ENCODE data around the gene ZNF653.

Gene ZNF653

DNA sequence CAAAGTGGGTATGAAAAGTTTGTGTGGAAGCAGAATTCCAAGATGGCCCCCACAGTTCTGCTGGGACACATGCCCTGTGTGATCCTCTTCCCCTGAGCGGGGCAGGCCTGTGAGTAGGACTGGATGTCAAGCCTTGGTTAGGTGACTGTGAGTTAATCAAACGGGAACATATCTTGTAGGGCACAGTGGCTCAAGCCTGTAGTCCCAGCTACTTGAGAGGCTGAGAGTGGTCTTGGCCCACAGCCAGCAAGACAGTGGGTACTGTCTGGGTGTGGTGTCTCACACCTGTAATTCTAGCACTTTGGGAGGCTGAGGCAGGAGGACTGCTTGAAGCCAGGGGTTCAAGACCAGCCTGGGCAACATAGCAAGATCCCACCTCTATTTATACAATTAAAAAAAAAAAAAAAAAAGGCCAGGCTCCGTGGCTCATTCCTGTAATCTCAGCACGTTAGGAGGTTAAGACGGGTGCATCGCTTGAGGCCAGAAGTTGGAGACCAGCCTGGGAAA lies 6.4 kb downstream of the ZNF653 start:
- DNase-seq (ENCODE audit: low spot score), result no peak
- TF ChIP-seq, protein P1, sequence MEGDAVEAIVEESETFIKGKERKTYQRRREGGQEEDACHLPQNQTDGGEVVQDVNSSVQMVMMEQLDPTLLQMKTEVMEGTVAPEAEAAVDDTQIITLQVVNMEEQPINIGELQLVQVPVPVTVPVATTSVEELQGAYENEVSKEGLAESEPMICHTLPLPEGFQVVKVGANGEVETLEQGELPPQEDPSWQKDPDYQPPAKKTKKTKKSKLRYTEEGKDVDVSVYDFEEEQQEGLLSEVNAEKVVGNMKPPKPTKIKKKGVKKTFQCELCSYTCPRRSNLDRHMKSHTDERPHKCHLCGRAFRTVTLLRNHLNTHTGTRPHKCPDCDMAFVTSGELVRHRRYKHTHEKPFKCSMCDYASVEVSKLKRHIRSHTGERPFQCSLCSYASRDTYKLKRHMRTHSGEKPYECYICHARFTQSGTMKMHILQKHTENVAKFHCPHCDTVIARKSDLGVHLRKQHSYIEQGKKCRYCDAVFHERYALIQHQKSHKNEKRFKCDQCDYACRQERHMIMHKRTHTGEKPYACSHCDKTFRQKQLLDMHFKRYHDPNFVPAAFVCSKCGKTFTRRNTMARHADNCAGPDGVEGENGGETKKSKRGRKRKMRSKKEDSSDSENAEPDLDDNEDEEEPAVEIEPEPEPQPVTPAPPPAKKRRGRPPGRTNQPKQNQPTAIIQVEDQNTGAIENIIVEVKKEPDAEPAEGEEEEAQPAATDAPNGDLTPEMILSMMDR (IDR thresholded peaks at IDR 0.05; ENCODE audit: extremely low read depth, missing control alignments), result no peak

DNA sequence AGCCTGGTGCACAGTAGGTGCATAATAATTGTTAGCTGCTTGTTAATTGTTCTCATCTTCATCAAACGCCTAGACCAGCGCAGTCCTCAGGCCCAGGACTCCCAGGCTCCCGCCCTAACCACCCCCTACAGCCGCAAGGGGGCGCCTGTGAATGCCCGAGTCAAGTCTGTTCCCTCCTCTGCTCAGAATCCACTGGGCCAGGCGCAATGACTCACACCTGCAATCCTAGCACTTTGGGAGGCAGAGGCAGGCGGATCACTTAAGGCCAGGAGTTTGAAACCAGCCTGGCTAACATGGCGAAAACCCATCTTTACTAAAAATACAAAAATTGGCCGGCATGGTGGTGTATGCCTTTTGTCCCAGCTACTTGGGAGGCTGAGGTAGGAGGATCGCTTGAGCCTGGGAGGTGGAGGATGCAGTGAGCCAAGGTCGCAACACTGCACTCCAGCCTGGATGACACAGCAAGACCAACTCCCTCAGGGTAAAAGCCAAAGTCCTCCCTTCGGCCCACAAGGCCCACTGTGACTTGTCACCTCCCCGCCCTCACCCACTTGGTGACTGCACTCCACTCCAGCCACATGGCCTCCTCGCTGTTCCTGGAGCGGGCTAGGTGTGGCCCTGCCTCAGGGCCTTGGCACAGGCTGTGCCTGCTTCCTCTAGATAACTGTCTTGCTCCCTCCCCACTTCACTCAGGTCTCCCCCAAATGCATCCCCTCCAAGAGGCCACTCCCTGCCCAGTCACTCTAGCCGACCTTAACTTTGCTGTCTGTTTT lies 9.1 kb downstream of the ZNF653 start:
- DNase-seq (ENCODE audit: low spot score), result peak; percentile 82
- TF ChIP-seq, protein P1 (IDR thresholded peaks at IDR 0.05; ENCODE audit: extremely low read depth, missing control alignments), result peak; percentile 59

DNA sequence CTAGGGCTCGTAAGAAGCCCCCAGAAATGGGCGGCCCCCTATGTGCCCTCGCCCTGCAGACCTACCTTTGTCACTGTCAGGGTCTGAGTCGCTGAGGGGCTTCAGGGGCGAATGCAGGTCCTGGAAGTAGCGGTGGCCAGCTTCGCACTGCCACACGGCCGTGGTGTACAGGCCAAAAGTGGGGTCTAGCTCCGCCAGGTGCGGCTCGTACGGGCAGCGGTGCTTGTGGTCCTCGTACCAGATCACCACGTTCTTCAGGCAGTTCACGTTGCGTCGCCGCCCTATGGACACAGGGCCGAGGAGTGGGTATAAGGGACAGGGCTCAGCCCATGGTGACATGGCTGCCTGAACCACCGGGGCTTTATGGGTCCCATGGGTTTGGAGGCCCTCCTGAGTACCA lies 9.8 kb downstream of the ZNF653 start:
- no peak for DNase-seq (ENCODE audit: low spot score)

DNA sequence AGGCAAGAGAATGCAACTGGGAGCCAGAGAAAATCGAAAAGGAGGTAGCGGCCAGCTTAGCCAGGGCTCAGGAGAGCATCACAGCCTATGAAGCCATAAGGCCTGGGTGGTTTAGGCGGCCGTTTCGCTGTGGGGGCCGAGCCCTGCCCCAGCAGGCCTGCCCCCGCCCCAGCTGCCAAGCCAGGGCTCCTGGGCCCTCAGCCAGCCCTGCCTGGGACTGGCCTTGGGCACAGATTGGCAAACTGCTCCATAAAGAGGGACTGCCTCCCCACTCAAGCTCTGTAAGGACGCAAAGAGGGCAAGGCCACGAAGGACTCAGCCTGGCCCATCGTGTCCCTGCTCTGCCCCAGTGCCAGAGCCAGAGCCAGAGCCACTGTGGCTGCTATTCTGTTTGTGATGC lies 10.2 kb downstream of the ZNF653 start:
- no peak for DNase-seq (ENCODE audit: low spot score)
- TF ChIP-seq, protein P1 (IDR thresholded peaks at IDR 0.05; ENCODE audit: extremely low read depth, missing control alignments), result no peak

More for the DNA sequence above, 9.8 kb downstream of the ZNF653 start:
- TF ChIP-seq, protein P1 (IDR thresholded peaks at IDR 0.05; ENCODE audit: extremely low read depth, missing control alignments), result no peak

DNA sequence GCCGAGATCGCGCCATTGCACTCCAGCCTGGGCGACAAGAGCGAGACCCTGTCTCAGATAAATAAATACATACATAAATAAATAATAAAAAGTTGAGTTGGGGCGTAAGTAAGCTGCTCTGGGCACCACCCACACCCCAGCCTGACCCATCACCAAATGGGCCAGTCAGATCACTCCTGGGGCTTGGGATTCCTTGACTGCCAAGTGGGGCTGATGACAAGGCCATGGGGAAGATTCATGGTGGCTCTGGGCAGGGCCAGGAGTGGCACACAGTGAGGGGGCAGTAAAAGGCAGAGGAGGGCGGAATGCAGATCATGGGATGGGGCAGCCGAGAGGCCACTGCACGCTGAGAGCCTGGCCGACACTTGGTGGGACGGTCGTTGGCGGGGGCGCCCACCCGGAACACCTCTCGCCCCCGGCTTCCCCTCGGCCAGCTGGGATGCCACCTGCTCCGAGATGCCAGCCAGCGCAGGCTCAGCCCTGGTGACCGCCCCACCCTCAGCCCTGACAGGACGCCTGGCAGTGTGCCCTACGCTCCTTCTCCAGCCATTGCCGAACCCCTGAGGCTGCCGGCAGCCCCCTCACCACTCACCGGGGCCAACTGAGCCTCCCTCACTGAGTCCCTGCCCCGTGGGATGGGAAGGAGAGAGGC lies 10.9 kb downstream of the ZNF653 start:
- no peak for DNase-seq (ENCODE audit: low spot score)
- TF ChIP-seq, protein P1 (IDR thresholded peaks at IDR 0.05; ENCODE audit: extremely low read depth, missing control alignments), result no peak

DNA sequence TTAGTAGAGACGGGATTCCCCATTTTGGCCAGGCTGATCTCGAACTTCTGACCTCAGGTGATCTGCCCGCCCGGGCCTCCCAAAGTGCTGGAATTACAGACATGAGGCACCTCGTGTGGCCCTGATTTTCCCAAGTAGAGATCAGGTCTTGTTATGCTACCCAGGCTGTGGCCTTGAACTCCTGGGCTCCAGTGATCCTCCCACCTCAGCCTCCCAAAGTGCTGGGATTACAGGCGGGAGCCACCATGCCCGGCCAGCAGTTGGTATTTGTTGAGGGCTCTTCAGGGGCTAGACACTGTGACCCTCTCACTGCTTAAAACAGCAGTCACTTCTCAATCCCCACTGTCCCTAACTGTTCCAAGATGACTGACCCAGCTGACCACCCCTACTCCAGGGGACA lies 16.3 kb downstream of the ZNF653 start:
- TF ChIP-seq, protein P1 (IDR thresholded peaks at IDR 0.05; ENCODE audit: extremely low read depth, missing control alignments), result no peak

More for the DNA sequence above, 16.3 kb downstream of the ZNF653 start:
- DNase-seq (ENCODE audit: low spot score), result no peak
